HCT116 (cell line): ENCODE measurements around the gene RCAN3.

Source experiments
- CEBPB ChIP-seq: IDR thresholded peaks from 2 replicates; pipeline ENCODE4 v1.6.1; 2012; ENCODE audit warnings: low read depth
- EGR1 ChIP-seq: IDR thresholded peaks from 2 replicates; pipeline ENCODE4 v1.6.1; 2012; ENCODE audit warnings: low read depth
- ELF1 ChIP-seq: IDR thresholded peaks from 2 replicates; pipeline ENCODE4 v1.6.1; 2012; ENCODE audit warnings: low read depth, borderline replicate concordance
- EZH2 ChIP-seq: fragments of 200-600 bp; sonication (generic); IDR thresholded peaks from 2 replicates; pipeline ENCODE4 v1.6.1; 2017; ENCODE audit warnings: antibody characterized with exemption, mixed run types
- POLR2A ChIP-seq: IDR thresholded peaks from 2 replicates; pipeline ENCODE4 v1.7.0; 2011; ENCODE audit warnings: borderline replicate concordance; ENCODE audit not compliant: insufficient read depth, insufficient read length; ENCODE audit errors: extremely low read depth
- REST ChIP-seq: IDR thresholded peaks from 2 replicates; pipeline ENCODE4 v1.6.1; 2012; ENCODE audit warnings: low read depth
- YY1 ChIP-seq: IDR thresholded peaks from 2 replicates; pipeline ENCODE4 v1.6.1; 2011; ENCODE audit warnings: low read length, low read depth, moderate library complexity, mild to moderate bottlenecking; ENCODE audit not compliant: insufficient replicate concordance; ENCODE audit errors: extremely low read depth
- ZBTB33 ChIP-seq: IDR thresholded peaks from 2 replicates; pipeline ENCODE4 v1.6.1; 2011; ENCODE audit warnings: mild to moderate bottlenecking, low read length, moderate library complexity; ENCODE audit not compliant: insufficient replicate concordance; ENCODE audit errors: extremely low read depth
- TF ChIP-seq, protein P1 (sequence below), 3 experiments: fragments of 200-600 bp in 1 of 3; sonication (generic) in 1 of 3; IDR thresholded peaks in 2 of 3; conservative IDR thresholded peaks in 1 of 3; 2 replicates each; pipeline ENCODE4 v1.5.1; 2012 to 2017; ENCODE audit warnings: low read depth in 2 of 3, low read length in 2 of 3, antibody characterized with exemption in 1 of 3, borderline replicate concordance in 1 of 3, control low read depth in 1 of 3, mild to moderate bottlenecking in 1 of 3, mixed read lengths in 1 of 3, mixed run types in 1 of 3, moderate library complexity in 1 of 3; ENCODE audit not compliant: insufficient read depth in 1 of 3

DNA sequence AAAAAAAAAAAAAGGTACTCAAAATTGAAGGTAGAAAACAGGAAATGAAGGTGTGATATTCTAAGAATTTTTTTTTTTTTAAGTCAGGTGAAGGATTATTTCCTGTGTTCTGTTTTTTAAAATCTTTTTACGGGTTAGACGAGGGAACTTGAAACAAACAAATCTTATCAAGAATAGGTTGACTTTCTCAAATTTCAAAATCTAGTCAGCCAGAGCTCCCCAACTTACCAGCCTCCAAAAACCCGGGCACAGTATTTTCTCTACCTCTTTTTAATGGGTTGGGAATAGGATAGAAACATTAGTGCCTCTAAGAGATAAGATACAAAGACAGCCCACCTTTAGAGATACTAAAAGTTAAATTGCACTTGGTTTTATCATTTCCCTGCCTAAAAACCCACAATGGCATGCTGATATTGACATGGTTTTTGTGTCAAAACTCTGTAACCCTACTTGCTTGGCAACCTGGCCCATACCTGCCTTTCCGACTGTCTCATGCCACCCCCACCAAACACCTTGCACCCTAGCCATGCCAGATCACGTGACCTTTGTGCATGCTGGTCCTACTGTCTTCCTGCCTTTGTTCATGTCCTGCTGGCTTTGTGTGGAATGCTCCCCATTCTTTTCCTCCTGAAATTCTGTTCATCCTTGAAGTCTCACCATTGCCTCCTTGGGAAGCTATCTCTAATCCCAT, 4.2 kb downstream of the RCAN3 start:
- TF ChIP-seq, protein P1, sequence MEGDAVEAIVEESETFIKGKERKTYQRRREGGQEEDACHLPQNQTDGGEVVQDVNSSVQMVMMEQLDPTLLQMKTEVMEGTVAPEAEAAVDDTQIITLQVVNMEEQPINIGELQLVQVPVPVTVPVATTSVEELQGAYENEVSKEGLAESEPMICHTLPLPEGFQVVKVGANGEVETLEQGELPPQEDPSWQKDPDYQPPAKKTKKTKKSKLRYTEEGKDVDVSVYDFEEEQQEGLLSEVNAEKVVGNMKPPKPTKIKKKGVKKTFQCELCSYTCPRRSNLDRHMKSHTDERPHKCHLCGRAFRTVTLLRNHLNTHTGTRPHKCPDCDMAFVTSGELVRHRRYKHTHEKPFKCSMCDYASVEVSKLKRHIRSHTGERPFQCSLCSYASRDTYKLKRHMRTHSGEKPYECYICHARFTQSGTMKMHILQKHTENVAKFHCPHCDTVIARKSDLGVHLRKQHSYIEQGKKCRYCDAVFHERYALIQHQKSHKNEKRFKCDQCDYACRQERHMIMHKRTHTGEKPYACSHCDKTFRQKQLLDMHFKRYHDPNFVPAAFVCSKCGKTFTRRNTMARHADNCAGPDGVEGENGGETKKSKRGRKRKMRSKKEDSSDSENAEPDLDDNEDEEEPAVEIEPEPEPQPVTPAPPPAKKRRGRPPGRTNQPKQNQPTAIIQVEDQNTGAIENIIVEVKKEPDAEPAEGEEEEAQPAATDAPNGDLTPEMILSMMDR (IDR thresholded peaks at IDR 0.05 in 2 of 3, conservative IDR thresholded peaks at IDR 0.05 in 1 of 3; ENCODE audit: borderline replicate concordance in 1 of 3, insufficient read depth in 1 of 3, low read depth in 2 of 3, low read length in 2 of 3) = no peak
- TF ChIP-seq POLR2A (no peak), CEBPB (no peak), EGR1 (no peak), YY1 (no peak), REST (no peak), EZH2 (no peak), ELF1 (no peak), ZBTB33 (no peak)
